Neural cell (in vitro differentiated cells): ENCODE results near the gene PTPRN2. TPM values are rescaled to one million over a fixed set of nuclear protein-coding genes. Genes with fewer than 3 reads are reported as not detected.

Experiments
- H2AFZ ChIP-seq: fragments of 200-600, 300-800 bp; sonication (generic), shearing (Covaris generic); 2 replicates; pipeline ENCODE4 v1.6.0; 2014; ENCODE audit warnings: low read depth, mild to moderate bottlenecking, antibody characterized with exemption, low read length, moderate library complexity
- H3F3A ChIP-seq: fragments of 200-600 bp; shearing (Covaris generic); 2 replicates; pipeline ENCODE4 v1.6.1; 2016; ENCODE audit warnings: mild to moderate bottlenecking, moderate library complexity, mixed read lengths, antibody characterized with exemption, low read length; ENCODE audit not compliant: insufficient read depth, poor library complexity, severe bottlenecking
- H3K27ac ChIP-seq: fragments of 200-600, 300-800 bp; sonication (generic), shearing (Covaris generic); 2 replicates; pipeline ENCODE4 v1.5.1; 2014; ENCODE audit warnings: mild to moderate bottlenecking, low read length, moderate library complexity
- H3K27me3 ChIP-seq: fragments of 300-800, 200-600 bp; sonication (generic), shearing (Covaris generic); 2 replicates; pipeline ENCODE4 v1.6.0; 2014; ENCODE audit warnings: mild to moderate bottlenecking, low read depth, low read length, moderate library complexity; ENCODE audit not compliant: insufficient read depth
- H3K36me3 ChIP-seq: fragments of 300-800, 200-600 bp; sonication (generic), shearing (Covaris generic); 2 replicates; pipeline ENCODE4 v1.5.1; 2014; ENCODE audit warnings: mild to moderate bottlenecking, antibody characterized with exemption, low read length, moderate library complexity; ENCODE audit not compliant: insufficient read depth
- H3K4me2 ChIP-seq: fragments of 300-800, 200-600 bp; sonication (generic), shearing (Covaris generic); 2 replicates; pipeline ENCODE4 v1.6.0; 2014; ENCODE audit warnings: mild to moderate bottlenecking, low read length
- H3K4me3 ChIP-seq: fragments of 300-800, 200-600 bp; sonication (generic), shearing (Covaris generic); 2 replicates; pipeline ENCODE4 v1.5.1; 2014; ENCODE audit warnings: mild to moderate bottlenecking, low read length, moderate library complexity
- H3K79me2 ChIP-seq: fragments of 200-600 bp; shearing (Covaris generic); replicated peaks from 2 replicates; pipeline ENCODE4 v1.6.0; 2014; ENCODE audit warnings: mild to moderate bottlenecking, low read length, moderate library complexity; ENCODE audit not compliant: insufficient read depth
- H3K9ac ChIP-seq: fragments of 300-800, 200-600 bp; sonication (generic), shearing (Covaris generic); 2 replicates; pipeline ENCODE4 v1.6.1; 2016; ENCODE audit warnings: mild to moderate bottlenecking, low read length, mixed read lengths
- H3K9me2 ChIP-seq: fragments of 200-600 bp; shearing (Covaris generic); 2 replicates; pipeline ENCODE4 v1.6.1; 2016; ENCODE audit warnings: mild to moderate bottlenecking, low read length, mixed read lengths; ENCODE audit not compliant: insufficient read depth
- H3K9me3 ChIP-seq: fragments of 200-600, 300-800 bp; sonication (generic), shearing (Covaris generic); 2 replicates; pipeline ENCODE4 v1.6.1; 2016; ENCODE audit warnings: mild to moderate bottlenecking, mixed run types, low read length, moderate library complexity, mixed read lengths
- H4K20me1 ChIP-seq: fragments of 200-600 bp; shearing (Covaris generic); 2 replicates; pipeline ENCODE4 v1.6.1; 2016; ENCODE audit warnings: mild to moderate bottlenecking, mixed run types; ENCODE audit not compliant: insufficient read depth
- EP300 ChIP-seq: fragments of 450-650 bp; conservative IDR thresholded peaks from 2 replicates; pipeline ENCODE4 v1.6.1; 2014; ENCODE audit warnings: antibody characterized with exemption, mild to moderate bottlenecking, moderate library complexity; ENCODE audit not compliant: poor library complexity, severe bottlenecking
- EZH2 ChIP-seq: fragments of 200-600, 300-800 bp; shearing (Covaris generic), sonication (generic); IDR thresholded peaks from 2 replicates; pipeline ENCODE4 v1.6.1; 2014; ENCODE audit warnings: antibody characterized with exemption, low read length, borderline replicate concordance, mild to moderate bottlenecking; ENCODE audit not compliant: insufficient read depth, poor library complexity, severe bottlenecking
- MXI1 ChIP-seq: fragments of 450-650 bp; conservative IDR thresholded peaks from 2 replicates; pipeline ENCODE4 v1.6.1; 2014; ENCODE audit warnings: antibody characterized with exemption, mild to moderate bottlenecking; ENCODE audit not compliant: poor library complexity, severe bottlenecking
- POLR2AphosphoS5 ChIP-seq: IDR thresholded peaks from 2 replicates; pipeline ENCODE4 v1.6.1; 2012
- RAD21 ChIP-seq: fragments of 450-650 bp; conservative IDR thresholded peaks from 2 replicates; pipeline ENCODE4 v1.6.1; 2014; ENCODE audit warnings: antibody characterized with exemption, mild to moderate bottlenecking, moderate library complexity
- REST ChIP-seq: IDR thresholded peaks from 2 replicates; pipeline ENCODE4 v1.6.1; 2012; ENCODE audit warnings: borderline replicate concordance
- SMC3 ChIP-seq: fragments of 450-650 bp; conservative IDR thresholded peaks from 2 replicates; pipeline ENCODE4 v1.6.1; 2014; ENCODE audit warnings: antibody characterized with exemption, mild to moderate bottlenecking, moderate library complexity; ENCODE audit not compliant: poor library complexity
- TAF1 ChIP-seq: IDR thresholded peaks from 2 replicates; pipeline ENCODE4 v1.6.1; 2012; ENCODE audit warnings: low read depth
- polyA plus RNA-seq: library from polyadenylated mRNA; depleted of rRNA; stranded (reverse); fragments of >200 nt; gene quantifications from 2 replicates; pipeline ENCODE4 v1.2.3, GENCODE V29; 2014
- TF ChIP-seq, protein P1 (sequence below): fragments of 450-650 bp; IDR thresholded peaks from 2 replicates; pipeline ENCODE4 v1.5.1; 2014; ENCODE audit warnings: antibody characterized with exemption, mild to moderate bottlenecking, moderate library complexity; ENCODE audit not compliant: poor library complexity, severe bottlenecking

The PTPRN2 gene
- polyA plus RNA-seq, 1 donor from 2014 or later, result 31.0 TPM

DNA sequence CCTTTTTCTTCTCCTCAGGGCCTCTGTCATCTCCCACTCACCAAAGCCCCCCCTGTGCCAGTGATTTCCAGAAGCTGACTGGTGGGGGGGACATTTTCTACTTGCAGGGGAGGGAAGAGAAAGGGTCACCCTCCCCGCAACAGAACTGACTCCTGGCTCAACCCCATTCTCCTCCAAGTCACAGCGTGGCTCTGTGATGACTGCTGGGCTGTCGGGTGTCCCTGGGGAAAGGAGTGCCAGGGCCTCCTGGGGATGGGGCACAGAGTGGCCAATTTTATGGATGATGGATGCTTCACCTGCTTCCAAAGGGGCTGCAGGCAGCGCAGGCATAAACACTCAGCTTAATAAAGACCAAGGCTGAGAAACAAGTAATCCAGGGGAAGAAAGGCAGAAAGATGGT lies 523.0 kb downstream of the PTPRN2 start:
- no peak overlapping the region for H3K4me2 ChIP-seq
- no peaks in the 10 kb centered on the region for H3K9me3 ChIP-seq
- H3K79me2 ChIP-seq, result no peaks in the 10 kb centered on the region
- no peak overlapping the region for H3K9ac ChIP-seq
- no peaks in the 10 kb centered on the region for H3K27me3 ChIP-seq
- H4K20me1 ChIP-seq, result no peaks in the 10 kb centered on the region
- H3K9me2 ChIP-seq, result no peaks in the 10 kb centered on the region
- peaks cover 1% of the 10 kb centered on the region for H3K36me3 ChIP-seq
- no peak overlapping the region for H3K4me3 ChIP-seq
- TF ChIP-seq MXI1 (no peak), TAF1 (no peak), EP300 (no peak), RAD21 (no peak), EZH2 (no peak), REST (no peak), SMC3 (no peak), POLR2AphosphoS5 (no peak)
- TF ChIP-seq, protein P1, sequence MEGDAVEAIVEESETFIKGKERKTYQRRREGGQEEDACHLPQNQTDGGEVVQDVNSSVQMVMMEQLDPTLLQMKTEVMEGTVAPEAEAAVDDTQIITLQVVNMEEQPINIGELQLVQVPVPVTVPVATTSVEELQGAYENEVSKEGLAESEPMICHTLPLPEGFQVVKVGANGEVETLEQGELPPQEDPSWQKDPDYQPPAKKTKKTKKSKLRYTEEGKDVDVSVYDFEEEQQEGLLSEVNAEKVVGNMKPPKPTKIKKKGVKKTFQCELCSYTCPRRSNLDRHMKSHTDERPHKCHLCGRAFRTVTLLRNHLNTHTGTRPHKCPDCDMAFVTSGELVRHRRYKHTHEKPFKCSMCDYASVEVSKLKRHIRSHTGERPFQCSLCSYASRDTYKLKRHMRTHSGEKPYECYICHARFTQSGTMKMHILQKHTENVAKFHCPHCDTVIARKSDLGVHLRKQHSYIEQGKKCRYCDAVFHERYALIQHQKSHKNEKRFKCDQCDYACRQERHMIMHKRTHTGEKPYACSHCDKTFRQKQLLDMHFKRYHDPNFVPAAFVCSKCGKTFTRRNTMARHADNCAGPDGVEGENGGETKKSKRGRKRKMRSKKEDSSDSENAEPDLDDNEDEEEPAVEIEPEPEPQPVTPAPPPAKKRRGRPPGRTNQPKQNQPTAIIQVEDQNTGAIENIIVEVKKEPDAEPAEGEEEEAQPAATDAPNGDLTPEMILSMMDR, result no peak
- H3K27ac ChIP-seq, result no peak overlapping the region
- no peaks in the 10 kb centered on the region for H3F3A ChIP-seq
- H2AFZ ChIP-seq, result no peak overlapping the region

- Histone ChIP-seq H3K9me2 (no peaks in the 10 kb centered on the region), H3K36me3 (no peaks in the 10 kb centered on the region), H3K9me3 (no peaks in the 10 kb centered on the region), H3K9ac (no peak overlapping the region), H3F3A (no peaks in the 10 kb centered on the region), H4K20me1 (no peaks in the 10 kb centered on the region), H3K27me3 (no peaks in the 10 kb centered on the region), H3K4me3 (no peak overlapping the region), H3K27ac (no peak overlapping the region), H3K79me2 (no peaks in the 10 kb centered on the region), H2AFZ (no peak overlapping the region), H3K4me2 (no peak overlapping the region)
- TF ChIP-seq, protein P1, result no peak
- TF ChIP-seq POLR2AphosphoS5 (no peak), MXI1 (no peak), SMC3 (no peak), TAF1 (no peak), RAD21 (no peak), EZH2 (no peak), EP300 (no peak), REST (no peak)
These were observed 523.6 kb downstream of the PTPRN2 start for GRCh38 chr7:158063850-158064610.
